GM11168 (cell line): Measurements from ENCODE around the gene HNF4A.

Experiments used
- in situ Hi-C: fragments of 300-500 bp; cut with MboI; formaldehyde crosslinking; loops from one replicate; pipeline ENCODE4 v1.12.0; 2022; ENCODE audit warnings: low sequenced_read_pairs; ENCODE audit not compliant: unreplicated experiment

The HNF4A gene

GRCh38 chr20:44433751-44434538 lies 78.4 kb downstream of the HNF4A start:
- in situ Hi-C loops: no loop called here

GRCh38 chr20:44435630-44436335 lies 80.3 kb downstream of the HNF4A start:
- in situ Hi-C loops: no loop called here

- in situ Hi-C loops: no loop called here
Measured at GRCh38 chr20:44436393-44436792, 80.9 kb downstream of the HNF4A start.

DNA sequence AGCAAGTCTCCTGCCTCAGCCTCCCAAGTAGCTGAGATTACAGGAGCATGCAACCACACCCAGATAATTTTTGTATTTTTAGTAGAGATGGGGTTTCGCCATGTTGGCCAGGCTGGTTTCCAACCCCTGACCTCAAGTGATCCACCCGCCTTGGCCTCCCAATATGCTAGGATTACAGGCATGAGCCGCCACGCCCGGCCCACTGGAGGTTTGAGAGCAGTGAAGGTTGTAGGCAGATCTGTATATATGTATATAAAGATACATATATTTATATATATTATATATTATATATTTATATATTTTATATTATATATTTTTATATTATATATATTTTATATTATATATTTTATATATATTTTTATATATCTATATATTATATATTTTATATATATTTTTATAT lies 82.0 kb downstream of the HNF4A start:
- in situ Hi-C loops: no loop called here

- in situ Hi-C loops: no loop called here
Measured at GRCh38 chr20:44438782-44439181, 83.3 kb downstream of the HNF4A start.

- in situ Hi-C loops: no loop called here
Measured at GRCh38 chr20:44439318-44439717, 83.8 kb downstream of the HNF4A start.

- in situ Hi-C loops: no loop called here
Measured at GRCh38 chr20:44442298-44443070, 87.0 kb downstream of the HNF4A start.

- in situ Hi-C loops: no loop called here
Measured at GRCh38 chr20:44445742-44446710, 90.5 kb downstream of the HNF4A start.

DNA sequence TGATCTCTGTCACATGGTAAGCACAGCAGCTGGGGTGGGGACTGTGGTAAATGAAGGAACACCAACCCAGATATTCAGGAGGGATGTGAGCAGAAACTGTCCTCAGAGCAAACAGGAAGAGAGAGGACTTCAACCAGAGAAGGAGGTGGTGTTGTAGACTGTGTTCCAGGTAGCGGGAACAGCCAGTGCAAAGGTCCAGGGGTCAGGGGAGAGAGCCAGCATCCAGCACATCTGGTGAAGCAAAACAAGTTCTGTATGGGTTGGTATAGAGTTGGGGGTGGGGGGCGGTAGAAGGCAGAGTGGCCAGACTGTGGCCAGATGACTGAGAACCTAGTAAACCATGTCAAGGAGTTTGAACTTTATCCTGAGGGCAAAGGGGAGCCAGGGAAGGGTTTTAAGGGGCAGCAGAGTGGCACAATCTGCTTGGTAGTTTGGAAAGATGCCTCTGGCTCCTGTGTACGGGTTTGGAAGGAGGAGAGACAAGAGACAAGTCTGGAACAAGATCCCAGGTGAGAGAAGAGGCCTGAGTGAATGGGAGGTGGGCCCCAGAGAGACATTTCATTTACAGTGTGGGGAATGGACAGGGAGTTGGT lies 92.4 kb downstream of the HNF4A start:
- in situ Hi-C loops: no loop called here

DNA sequence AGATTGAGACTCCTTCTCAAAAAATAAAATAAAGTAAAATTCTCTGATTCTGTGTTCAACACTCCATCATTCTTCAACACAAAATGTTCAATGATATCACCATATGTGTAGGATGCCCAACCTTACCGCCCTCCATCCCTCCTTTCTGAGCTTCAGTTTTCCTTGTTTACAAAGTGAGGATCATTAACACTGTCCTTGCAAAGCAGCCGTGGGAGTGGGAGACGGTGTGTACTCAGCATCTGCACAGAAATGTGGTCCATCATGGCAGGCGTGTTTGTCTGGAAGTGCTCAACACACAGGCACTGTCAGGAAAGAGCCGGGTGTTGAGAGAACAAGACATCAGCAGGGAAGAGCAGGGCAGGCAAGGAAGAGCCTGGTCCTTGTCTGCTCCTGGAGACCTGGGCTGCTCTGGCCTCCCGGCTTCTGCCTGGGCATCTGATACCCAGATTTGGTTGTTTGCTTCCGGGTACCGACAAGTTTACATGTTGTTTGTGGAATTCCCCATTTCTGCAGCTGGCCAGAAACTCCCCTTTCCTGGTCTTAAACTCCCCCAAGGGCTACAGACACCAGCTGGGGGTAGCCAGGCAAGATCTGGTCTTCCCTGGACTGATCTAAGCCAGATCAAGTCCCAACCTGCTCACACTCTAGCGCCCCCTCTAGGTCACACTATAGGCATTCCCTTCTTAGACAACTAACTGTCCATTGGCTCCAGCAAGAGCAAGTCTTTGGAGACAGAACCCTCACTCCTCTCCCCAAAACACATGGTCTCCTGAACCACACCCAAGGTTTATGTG lies 93.5 kb downstream of the HNF4A start:
- in situ Hi-C loops: no loop called here

GRCh38 chr20:44449864-44450263 lies 94.4 kb downstream of the HNF4A start:
- in situ Hi-C loops: no loop called here

DNA sequence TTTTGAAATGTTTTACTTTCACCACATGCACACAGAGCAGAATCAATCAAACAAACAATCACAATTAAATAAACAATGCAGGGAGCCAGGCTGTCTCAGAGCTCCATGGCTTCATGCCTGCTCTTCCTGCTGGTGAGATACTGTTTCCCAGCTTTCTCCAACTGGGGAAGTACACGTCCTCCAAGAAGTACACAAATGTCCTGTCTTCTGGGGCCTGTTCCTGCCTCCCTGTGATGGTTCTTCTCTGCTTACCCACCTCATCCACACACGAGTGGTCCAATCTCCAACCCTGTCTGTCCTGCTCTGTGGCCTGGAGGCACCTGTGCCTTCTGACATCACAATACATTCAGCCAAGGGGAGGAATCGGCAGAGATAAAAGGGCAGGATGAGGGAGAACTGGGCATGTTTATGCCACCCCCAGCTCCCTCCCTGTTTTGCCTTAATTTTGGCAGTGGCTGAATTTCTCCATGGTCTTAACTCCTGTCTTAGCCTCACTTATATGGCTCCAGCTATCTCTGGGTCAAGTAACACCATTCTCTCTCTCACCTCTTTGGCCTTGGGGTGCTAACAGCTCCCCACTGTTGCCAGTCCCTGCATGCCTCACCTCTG lies 94.9 kb downstream of the HNF4A start:
- in situ Hi-C loops: no loop called here

GRCh38 chr20:44450903-44451450 lies 95.5 kb downstream of the HNF4A start:
- in situ Hi-C loops: no loop called here

GRCh38 chr20:44454306-44454963 lies 98.9 kb downstream of the HNF4A start:
- in situ Hi-C loops: no loop called here

GRCh38 chr20:44455126-44455525 lies 99.6 kb downstream of the HNF4A start:
- in situ Hi-C loops: loop anchor here (5.0 kb wide), 1 partner anchor 63 kb away; no protein-coding TSS in a partner anchor

DNA sequence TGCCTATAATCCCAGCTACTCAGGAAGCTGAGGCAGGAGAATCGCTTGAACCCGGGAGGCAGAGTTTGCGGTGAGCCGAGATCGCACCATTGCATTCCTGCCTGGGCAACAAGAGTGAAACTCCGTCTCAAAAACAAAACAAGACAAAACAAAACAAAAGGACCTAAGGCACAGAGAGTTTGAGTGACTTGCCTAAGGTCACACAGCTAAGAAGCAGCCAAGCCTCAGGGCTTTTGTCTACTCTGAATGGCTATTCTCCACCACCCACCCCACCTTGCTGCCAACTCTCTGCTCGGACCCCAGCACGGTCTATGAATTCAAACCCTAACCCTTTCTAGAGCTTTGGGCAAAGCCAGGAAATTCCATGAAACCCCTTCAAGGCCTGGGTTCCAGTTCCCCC lies 101.1 kb downstream of the HNF4A start:
- in situ Hi-C loops: loop anchor here (5.0 kb wide), 1 partner anchor 64 kb away; no protein-coding TSS in a partner anchor

DNA sequence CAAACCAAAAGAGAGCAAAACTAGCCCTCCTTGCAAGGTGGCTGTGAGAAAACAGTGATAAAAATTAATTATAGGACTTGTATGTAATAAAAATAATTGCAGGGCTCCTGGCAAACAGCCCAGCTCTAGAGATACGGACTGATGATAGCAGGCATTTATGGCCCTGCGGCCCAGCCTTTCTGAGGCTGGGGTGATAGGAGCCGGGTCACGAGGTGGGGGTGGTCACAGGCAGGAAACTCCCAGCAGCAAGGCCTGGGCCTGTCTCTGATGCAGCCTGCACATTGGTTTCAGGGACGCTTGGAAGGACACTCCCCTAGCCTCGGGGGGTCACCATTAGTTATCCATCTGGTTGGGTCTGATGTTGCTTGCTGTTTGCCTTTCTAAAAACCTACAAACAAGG lies 101.5 kb downstream of the HNF4A start:
- in situ Hi-C loops: loop anchor here (5.0 kb wide), 1 partner anchor 65 kb away; no protein-coding TSS in a partner anchor
